ENCODE measurements around the gene SUCLA2. TPM values are rescaled to one million over a fixed set of nuclear protein-coding genes. Genes with fewer than 3 reads are reported as not detected.

The SUCLA2 gene
- total RNA-seq, 1 donor from 2014 or later, result 51.9 TPM

GRCh38 chr13:48019796-48020195, 18.7 kb upstream of the SUCLA2 start:
- no peak overlapping the region for H3K4me3 Mint-ChIP-seq
- no peak for TF ChIP-seq CTCF (conservative IDR thresholded peaks at IDR 0.05)
- peaks cover 10% of the 10 kb centered on the region for H3K36me3 Mint-ChIP-seq
- no peak for DNase-seq (ENCODE audit: extremely low spot score, unreplicated experiment)
- H3K27me3 Mint-ChIP-seq, result no peaks in the 10 kb centered on the region
- peaks cover 4% of the 10 kb centered on the region for H3K9me3 Mint-ChIP-seq
- no peak overlapping the region for H3K27ac Mint-ChIP-seq
- H3K4me1 Mint-ChIP-seq (ENCODE audit: unreplicated experiment), result no peaks in the 10 kb centered on the region

GRCh38 chr13:48018637-48019036, 17.6 kb upstream of the SUCLA2 start:
- H3K9me3 Mint-ChIP-seq, result peaks cover 4% of the 10 kb centered on the region
- no peak overlapping the region for H3K4me3 Mint-ChIP-seq
- peaks cover 10% of the 10 kb centered on the region for H3K36me3 Mint-ChIP-seq
- no peaks in the 10 kb centered on the region for H3K4me1 Mint-ChIP-seq (ENCODE audit: unreplicated experiment)
- no peak for DNase-seq (ENCODE audit: extremely low spot score, unreplicated experiment)
- no peak overlapping the region for H3K27ac Mint-ChIP-seq
- TF ChIP-seq CTCF (conservative IDR thresholded peaks at IDR 0.05), result no peak
- H3K27me3 Mint-ChIP-seq, result no peaks in the 10 kb centered on the region

- Mint-ChIP-seq H3K27me3 (no peaks in the 10 kb centered on the region), H3K4me1 (ENCODE audit: unreplicated experiment) (peaks cover 3% of the 10 kb centered on the region), H3K4me3 (no peak overlapping the region), H3K9me3 (peaks cover 4% of the 10 kb centered on the region), H3K27ac (no peak overlapping the region), H3K36me3 (peaks cover 16% of the 10 kb centered on the region)
- no peak for TF ChIP-seq CTCF (conservative IDR thresholded peaks at IDR 0.05)
- DNase-seq (ENCODE audit: extremely low spot score, unreplicated experiment), result no peak
Observed at GRCh38 chr13:48014359-48014758, 13.3 kb upstream of the SUCLA2 start.

GRCh38 chr13:48012668-48013067, 11.6 kb upstream of the SUCLA2 start:
- H3K36me3 Mint-ChIP-seq, result peaks cover 20% of the 10 kb centered on the region
- peaks cover 10% of the 10 kb centered on the region for H3K4me1 Mint-ChIP-seq (ENCODE audit: unreplicated experiment)
- DNase-seq (ENCODE audit: extremely low spot score, unreplicated experiment), result no peak
- H3K27me3 Mint-ChIP-seq, result no peaks in the 10 kb centered on the region
- H3K4me3 Mint-ChIP-seq, result no peak overlapping the region
- H3K9me3 Mint-ChIP-seq, result no peaks in the 10 kb centered on the region
- H3K27ac Mint-ChIP-seq, result no peak overlapping the region
- no peak for TF ChIP-seq CTCF (conservative IDR thresholded peaks at IDR 0.05)

GRCh38 chr13:48010698-48011097, 9.6 kb upstream of the SUCLA2 start:
- Mint-ChIP-seq H3K27me3 (no peaks in the 10 kb centered on the region), H3K4me1 (ENCODE audit: unreplicated experiment) (peaks cover 10% of the 10 kb centered on the region), H3K36me3 (peaks cover 20% of the 10 kb centered on the region), H3K4me3 (no peak overlapping the region), H3K27ac (peak overlapping the region; percentile 64), H3K9me3 (no peaks in the 10 kb centered on the region)
- no peak for TF ChIP-seq CTCF (conservative IDR thresholded peaks at IDR 0.05)
- no peak for DNase-seq (ENCODE audit: extremely low spot score, unreplicated experiment)

- peak overlapping the region; percentile 95 for H3K27ac Mint-ChIP-seq
- H3K36me3 Mint-ChIP-seq, result peaks cover 15% of the 10 kb centered on the region
- peaks cover 10% of the 10 kb centered on the region for H3K4me1 Mint-ChIP-seq (ENCODE audit: unreplicated experiment)
- DNase-seq (ENCODE audit: extremely low spot score, unreplicated experiment), result no peak
- H3K27me3 Mint-ChIP-seq, result no peaks in the 10 kb centered on the region
- H3K4me3 Mint-ChIP-seq, result peak overlapping the region; percentile 6
- no peaks in the 10 kb centered on the region for H3K9me3 Mint-ChIP-seq
- no peak for TF ChIP-seq CTCF (conservative IDR thresholded peaks at IDR 0.05)
Observed at GRCh38 chr13:48009284-48009683, 8.2 kb upstream of the SUCLA2 start.
